GM12878 (cell line): ENCODE data around the gene FGD5. TPM values are rescaled to one million over a fixed set of nuclear protein-coding genes. Genes with fewer than 3 reads are reported as not detected.

Experiments
- ATAC-seq: fragments of 200-7000 bp; cut with Tn5 transposase; 3 replicates; pipeline ENCODE4 v1.9.1; 2020; ENCODE audit warnings: mild to moderate bottlenecking, moderate library complexity
- BruUV-seq: library from RNA; stranded (reverse); fragments of 400-500 nt; replicated peaks from 2 replicates; lab custom pipeline; 2021; lab: Mats Ljungman, UMichigan
- CTCF ChIA-PET: fragments of 300-600 bp; sonication (Branson Sonifier 250); formaldehyde crosslinking; extraction: SDS; loops from one replicate; lab custom pipeline; 2021; ENCODE audit warnings: inconsistent platforms; lab: Yijun Ruan, JAX
- POLR2A ChIA-PET: fragments of 350-600 bp; formaldehyde crosslinking; extraction: SDS; loops from one replicate; lab custom pipeline; 2021; ENCODE audit warnings: inconsistent platforms; lab: Charles Lee
- RAD21 ChIA-PET: fragments of 300-600 bp; sonication (Branson Sonifier 250); formaldehyde crosslinking; loops from one replicate; lab custom pipeline; 2023; ENCODE audit warnings: antibody characterized with exemption; ENCODE audit not compliant: unreplicated experiment; lab: Charles Lee
- SMC1A ChIA-PET: fragments of 300-600 bp; sonication (Branson Sonifier 250); formaldehyde crosslinking; loops from one replicate; lab custom pipeline; 2023; ENCODE audit not compliant: unreplicated experiment, uncharacterized antibody; lab: Charles Lee
- DNase-seq: peaks from one replicate; pipeline ENCODE4 v3.0.0-alpha.2; 2011; ENCODE audit warnings: low read depth, low spot score
- FAIRE-seq: peaks from 3 replicates; lab custom pipeline; 2011; peaks lifted over from hg19 to GRCh38; lab: Jason Lieb, UNC
- H2AFZ ChIP-seq: 2 replicates; pipeline ENCODE4 v1.6.0; 2011; ENCODE audit warnings: low read depth, low read length, control low read depth; ENCODE audit not compliant: control insufficient read depth
- H3K27ac ChIP-seq: 2 replicates; pipeline ENCODE4 v1.5.1; 2011; ENCODE audit warnings: control low read depth; ENCODE audit not compliant: control insufficient read depth, insufficient read depth
- H3K27me3 ChIP-seq, 2 experiments: replicated peaks in 1 of 2; 2 replicates each; pipeline versions ENCODE4 v1.6.0 to v1.6.1; 2011; ENCODE audit warnings: low read length in 1 of 2; ENCODE audit not compliant: control insufficient read depth in 2 of 2, insufficient read depth in 2 of 2
- H3K36me3 ChIP-seq, 2 experiments: 2 replicates each; pipeline ENCODE4 v1.5.1; 2011; ENCODE audit warnings: low read length in 1 of 2; ENCODE audit not compliant: control insufficient read depth in 2 of 2, insufficient read depth in 2 of 2
- H3K4me1 ChIP-seq: 2 replicates; pipeline ENCODE4 v1.6.1; 2011; ENCODE audit warnings: mild to moderate bottlenecking, low read length, moderate library complexity, mixed read lengths; ENCODE audit not compliant: control insufficient read depth, insufficient read depth
- H3K4me2 ChIP-seq: 2 replicates; pipeline ENCODE4 v1.6.0; 2011; ENCODE audit warnings: control low read depth; ENCODE audit not compliant: control insufficient read depth, insufficient read depth
- H3K4me3 ChIP-seq: fragments of 200-600 bp; sonication (generic); 2 replicates; pipeline ENCODE4 v1.5.1; 2016
- H3K79me2 ChIP-seq: 2 replicates; pipeline ENCODE4 v1.6.0; 2011; ENCODE audit warnings: low read length; ENCODE audit not compliant: control insufficient read depth, insufficient read depth
- H3K9ac ChIP-seq: 2 replicates; pipeline ENCODE4 v1.8.0; 2011; ENCODE audit warnings: low read length, control low read depth, mixed read lengths; ENCODE audit not compliant: control insufficient read depth, insufficient read depth
- H3K9me3 ChIP-seq: replicated peaks from 3 replicates; pipeline ENCODE4 v1.5.1; 2011; ENCODE audit warnings: mild to moderate bottlenecking, low read length; ENCODE audit not compliant: control insufficient read depth, insufficient read depth
- H4K20me1 ChIP-seq: 2 replicates; pipeline ENCODE4 v1.6.0; 2011; ENCODE audit not compliant: control insufficient read depth, insufficient read depth
- EP300 ChIP-seq, 2 experiments: fragments of 150-350 bp in 1 of 2; IDR thresholded peaks; 2 replicates each; pipeline ENCODE4 v1.6.1; 2011 to 2012; ENCODE audit warnings: low read depth in 2 of 2, low read length in 2 of 2, borderline replicate concordance in 1 of 2, improper control_type of control experiment in 1 of 2, inconsistent platforms in 1 of 2; ENCODE audit not compliant: control insufficient read depth in 1 of 2
- FOXK2 ChIP-seq: fragments of 450-650 bp; IDR thresholded peaks from 2 replicates; pipeline ENCODE4 v1.6.1; 2017; ENCODE audit warnings: mild to moderate bottlenecking, moderate library complexity
- HDAC6 ChIP-seq: fragments of 200-600 bp; sonication (generic); IDR thresholded peaks from one replicate; pipeline ENCODE4 v1.8.0; 2017; ENCODE audit warnings: antibody characterized with exemption; ENCODE audit not compliant: unreplicated experiment
- KLF5 ChIP-seq: fragments of 450-650 bp; IDR thresholded peaks from 2 replicates; pipeline ENCODE4 v1.6.1; 2014; ENCODE audit warnings: mild to moderate bottlenecking; ENCODE audit not compliant: partially characterized antibody
- NFXL1 ChIP-seq: fragments of 450-650 bp; IDR thresholded peaks from 2 replicates; pipeline ENCODE4 v1.6.1; 2017; ENCODE audit warnings: antibody characterized with exemption, mild to moderate bottlenecking, borderline replicate concordance
- POLR2AphosphoS2 ChIP-seq: IDR thresholded peaks from 2 replicates; pipeline ENCODE4 v1.6.1; 2011; ENCODE audit warnings: low read depth, mild to moderate bottlenecking, low read length, improper control_type of control experiment, moderate library complexity
- RAD21 ChIP-seq: IDR thresholded peaks from 2 replicates; pipeline ENCODE4 v1.6.1; 2011; ENCODE audit warnings: mild to moderate bottlenecking, low read depth, low read length, moderate library complexity; ENCODE audit not compliant: insufficient read depth
- SIN3A ChIP-seq: IDR thresholded peaks from 2 replicates; pipeline ENCODE4 v1.6.1; 2012; ENCODE audit warnings: low read depth, low read length, improper control_type of control experiment
- SMARCA5 ChIP-seq: fragments of 450-650 bp; IDR thresholded peaks from 2 replicates; pipeline ENCODE4 v1.6.1; 2017; ENCODE audit warnings: mild to moderate bottlenecking
- TCF7 ChIP-seq: IDR thresholded peaks from 2 replicates; pipeline ENCODE4 v1.6.1; 2014; ENCODE audit warnings: antibody characterized with exemption, borderline replicate concordance
- ZBTB4 ChIP-seq: fragments of 450-650 bp; formaldehyde crosslinking; IDR thresholded peaks from 2 replicates; pipeline ENCODE4 v1.4.0; 2022; ENCODE audit warnings: mild to moderate bottlenecking, moderate library complexity
- ZNF384 ChIP-seq: IDR thresholded peaks from 2 replicates; pipeline ENCODE4 v1.6.1; 2012; ENCODE audit warnings: low read depth, mild to moderate bottlenecking, low read length, improper control_type of control experiment, borderline replicate concordance
- WGBS: methylation state at CpG from one replicate; pipeline ENCODE4 v1.1.6; 2016; ENCODE audit warnings: low lambda C conversion rate; ENCODE audit not compliant: insufficient replicate concordance, insufficient coverage; ENCODE audit errors: missing lambda C conversion rate; 5-methylcytosine and 5-hydroxymethylcytosine counted together
- in situ Hi-C: fragments of 300-500 bp; cut with MboI; formaldehyde crosslinking; loops from 9 replicates; pipeline ENCODE4 v1.14.3; 2018; ENCODE audit warnings: mixed read lengths
- intact Hi-C: fragments of 100-400 bp; cut with micrococcal nuclease; formaldehyde crosslinking; loops from one replicate; pipeline ENCODE4 v1.14.2; 2022; ENCODE audit not compliant: unreplicated experiment
- polyA plus RNA-seq, 11 experiments: library from polyadenylated mRNA; depleted of rRNA in 4 of 11; unstranded in 6 of 11; stranded (reverse) in 5 of 11; fragments of >200 nt; fragmentation: Nextera tagmentation in 4 of 11; fragmentation: Illumina TruSeq in 1 of 11; extraction: Ambion mirVana in 4 of 11; extraction: Trizol in 1 of 11; gene quantifications; 1 replicate in 1 of 11; 2 replicates in 10 of 11; pipeline versions ENCODE4 v1.2.1 to v1.2.3, GENCODE V29; 2011 to 2016; ENCODE audit warnings: inconsistent platforms in 2 of 11, missing spikeins in 2 of 11, low read depth in 1 of 11
- total RNA-seq, 4 experiments: library from RNA; depleted of rRNA in 3 of 4; stranded (reverse); fragments of >200 nt in 3 of 4; fragmentation: Illumina TruSeq in 1 of 4; extraction: Trizol in 1 of 4; gene quantifications; 2 replicates each; pipeline versions ENCODE4 v1.2.1 to v1.2.3, GENCODE V29; 2013 to 2021

Gene FGD5
- total and polyA plus RNA-seq, 10 of the 15 experiments (the other 5 are each of a cell fraction or from before 2014, with no cell fraction given): 0.03 to 0.13 (median 0.11) TPM; not detected in 3

- ATAC-seq (no peak), DNase-seq (no peak), FAIRE-seq (no peak)
- Histone ChIP-seq H3K36me3 (no peaks in the 10 kb centered on the region), H3K27me3 (peaks cover 0 to 3% of the 10 kb centered on the region in 2 experiments; a peak in 2 of 4 replicates), H3K9ac (no peak overlapping the region), H2AFZ (no peak overlapping the region), H3K27ac (no peak overlapping the region), H3K4me3 (no peak overlapping the region), H3K79me2 (no peaks in the 10 kb centered on the region), H3K4me2 (no peak overlapping the region), H3K9me3 (no peaks in the 10 kb centered on the region), H4K20me1 (no peaks in the 10 kb centered on the region), H3K4me1 (no peaks in the 10 kb centered on the region)
- no peak for TF ChIP-seq KLF5
- TF ChIP-seq POLR2AphosphoS2: no peak
- no peak for TF ChIP-seq SMARCA5
- TF ChIP-seq HDAC6: no peak
- TF ChIP-seq FOXK2: no peak
- TF ChIP-seq ZNF384: no peak
- TF ChIP-seq NFXL1: no peak
- TF ChIP-seq ZBTB4 (CRISPR knock-in tag): no peak
- no peak for TF ChIP-seq EP300 (IDR thresholded peaks at IDR 0.05; ENCODE audit: borderline replicate concordance in 1 of 2, control insufficient read depth in 1 of 2, low read depth in 2 of 2, low read length in 2 of 2)
- TF ChIP-seq TCF7: no peak
- no peak for TF ChIP-seq SIN3A
- no peak for TF ChIP-seq RAD21
- ChIA-PET POLR2A (interaction anchor here (0.5 kb wide), 1 partner anchor 438 kb away, joined by 4 read pairs; no protein-coding TSS in a partner anchor), SMC1A (interaction anchor here (1.5 kb wide), 1 partner anchor 70 kb away, joined by 5 read pairs; no protein-coding TSS in a partner anchor), CTCF (interaction anchor here (2.0 kb wide), 1 partner anchor 60 kb away, joined by 7 read pairs; no protein-coding TSS in a partner anchor), RAD21 (interaction anchor here (0.6 kb wide), 1 partner anchor 188 kb away, joined by 4 read pairs; no protein-coding TSS in a partner anchor)
- no TSS peak for BruUV-seq
- in situ Hi-C loops: no loop called here
- 11% methylated on average over 7 of the region's 7 CpGs for WGBS
- intact Hi-C loops: no loop called here
Measured at GRCh38 chr3:14861031-14861430, 42.3 kb downstream of the FGD5 start.
